HEK293 (cell line): ENCODE data around the gene CLPX.
"Not testable (repeated sequence)": the region's sequence is repeated elsewhere in the genome, so short reads cannot be mapped to it uniquely, and the experiment has no call there.

Experiments
- CTCF ChIA-PET: fragments of 350-600 bp; formaldehyde crosslinking; extraction: SDS; loops from one replicate; lab custom pipeline; 2021; ENCODE audit warnings: antibody characterized with exemption; lab: Yijun Ruan, JAX
- POLR2A ChIA-PET: fragments of 300-600 bp; formaldehyde crosslinking; extraction: SDS; loops from one replicate; lab custom pipeline; 2020; ENCODE audit warnings: antibody characterized with exemption, inconsistent platforms; lab: Yijun Ruan, JAX
- H3K27ac ChIP-seq: fragments of 200-500 bp; sonication (Bioruptor generic); 2 replicates; pipeline ENCODE4 v1.5.1; 2014; ENCODE audit warnings: low read depth, low read length, control low read depth, inconsistent platforms; ENCODE audit errors: extremely low read depth
- H3K36me3 ChIP-seq, 2 experiments: fragments of 200-500 bp in 1 of 2; sonication (Bioruptor generic) in 1 of 2; 1 replicate in 1 of 2; 2 replicates in 1 of 2; pipeline ENCODE4 v1.5.1; 2014 to 2017; ENCODE audit warnings: inconsistent platforms in 2 of 2, low read length in 2 of 2; ENCODE audit not compliant: control insufficient read depth in 2 of 2, insufficient read depth in 1 of 2
- H3K4me1 ChIP-seq: fragments of 200-500 bp; sonication (Bioruptor generic); 2 replicates; pipeline ENCODE4 v1.5.1; 2014; ENCODE audit warnings: mild to moderate bottlenecking, low read length, inconsistent platforms; ENCODE audit not compliant: control insufficient read depth, insufficient read depth
- H3K4me3 ChIP-seq: 2 replicates; pipeline ENCODE4 v1.5.1; 2011; ENCODE audit warnings: low read depth, mild to moderate bottlenecking, control low read depth, low read length, moderate library complexity
- H3K9me3 ChIP-seq: fragments of 200-500 bp; sonication (Bioruptor generic); 2 replicates; pipeline ENCODE4 v1.5.1; 2014; ENCODE audit warnings: low read depth, low read length, inconsistent platforms; ENCODE audit not compliant: control insufficient read depth, insufficient read depth
- FEZF1 ChIP-seq: fragments of 450-650 bp; formaldehyde crosslinking; IDR thresholded peaks from 2 replicates; pipeline ENCODE4 v1.5.1; 2016; ENCODE audit warnings: missing biosample characterization, missing genetic modification characterization
- HOXA7 ChIP-seq: sonication (generic); formaldehyde crosslinking; IDR thresholded peaks from 2 replicates; pipeline ENCODE4 v1.8.1; 2022; ENCODE audit warnings: missing genetic modification reagents, borderline replicate concordance
- HOXC10 ChIP-seq: sonication (generic); formaldehyde crosslinking; IDR thresholded peaks from 2 replicates; pipeline ENCODE4 v1.8.1; 2023; ENCODE audit warnings: mild to moderate bottlenecking, missing genetic modification reagents
- TCF7L2 ChIP-seq: IDR thresholded peaks from 2 replicates; pipeline ENCODE4 v1.6.1; 2011; ENCODE audit warnings: low read depth, mild to moderate bottlenecking, inconsistent platforms, low read length, moderate library complexity, borderline replicate concordance
- ZBTB49 ChIP-seq: fragments of 450-650 bp; formaldehyde crosslinking; IDR thresholded peaks from 2 replicates; pipeline ENCODE4 v1.5.1; 2016; ENCODE audit warnings: missing biosample characterization, missing genetic modification characterization, low read depth
- ZNF2 ChIP-seq: fragments of 450-650 bp; formaldehyde crosslinking; IDR thresholded peaks from 2 replicates; pipeline ENCODE4 v1.5.1; 2016; ENCODE audit warnings: missing biosample characterization, missing genetic modification characterization
- ZNF248 ChIP-seq: fragments of 450-650 bp; formaldehyde crosslinking; IDR thresholded peaks from 2 replicates; pipeline ENCODE4 v1.5.1; 2017; ENCODE audit warnings: missing biosample characterization, missing genetic modification characterization
- ZNF26 ChIP-seq: fragments of 450-650 bp; formaldehyde crosslinking; IDR thresholded peaks from 2 replicates; pipeline ENCODE4 v1.5.1; 2016; ENCODE audit warnings: missing biosample characterization, missing genetic modification characterization
- ZNF311 ChIP-seq: fragments of 450-650 bp; formaldehyde crosslinking; IDR thresholded peaks from 2 replicates; pipeline ENCODE4 v1.5.1; 2017; ENCODE audit warnings: missing biosample characterization, missing genetic modification characterization, borderline replicate concordance
- ZNF324 ChIP-seq: fragments of 450-650 bp; formaldehyde crosslinking; IDR thresholded peaks from 2 replicates; pipeline ENCODE4 v1.5.1; 2016; ENCODE audit warnings: missing biosample characterization, missing genetic modification characterization
- ZNF416 ChIP-seq: fragments of 450-650 bp; formaldehyde crosslinking; IDR thresholded peaks from 2 replicates; pipeline ENCODE4 v1.5.1; 2016; ENCODE audit warnings: missing biosample characterization, missing genetic modification characterization
- ZNF426 ChIP-seq: fragments of 450-650 bp; formaldehyde crosslinking; IDR thresholded peaks from 2 replicates; pipeline ENCODE4 v1.5.1; 2017; ENCODE audit warnings: missing biosample characterization, missing genetic modification characterization, mild to moderate bottlenecking, inconsistent platforms, moderate library complexity
- ZNF48 ChIP-seq: fragments of 450-650 bp; formaldehyde crosslinking; IDR thresholded peaks from 2 replicates; pipeline ENCODE4 v1.5.1; 2016; ENCODE audit warnings: missing biosample characterization, missing genetic modification characterization
- ZNF488 ChIP-seq: fragments of 450-650 bp; formaldehyde crosslinking; IDR thresholded peaks from 2 replicates; pipeline ENCODE4 v1.5.1; 2016; ENCODE audit warnings: missing biosample characterization, missing genetic modification characterization
- ZNF514 ChIP-seq: fragments of 450-650 bp; formaldehyde crosslinking; IDR thresholded peaks from 2 replicates; pipeline ENCODE4 v1.5.1; 2016; ENCODE audit warnings: missing biosample characterization, missing genetic modification characterization
- ZNF549 ChIP-seq: fragments of 450-650 bp; IDR thresholded peaks from 2 replicates; pipeline ENCODE4 v1.5.1; 2018; ENCODE audit warnings: missing biosample characterization, missing genetic modification characterization, mild to moderate bottlenecking, inconsistent platforms, moderate library complexity
- ZNF571 ChIP-seq: fragments of 450-650 bp; formaldehyde crosslinking; IDR thresholded peaks from 2 replicates; pipeline ENCODE4 v1.5.0; 2017; ENCODE audit warnings: missing biosample characterization, missing genetic modification characterization
- ZNF626 ChIP-seq: fragments of 450-650 bp; sonication (Bioruptor Pico); formaldehyde crosslinking; IDR thresholded peaks from 2 replicates; pipeline ENCODE4 v1.5.1; 2018; ENCODE audit warnings: missing biosample characterization, missing genetic modification characterization, inconsistent platforms
- ZNF654 ChIP-seq: fragments of 450-650 bp; formaldehyde crosslinking; IDR thresholded peaks from 2 replicates; pipeline ENCODE4 v1.5.1; 2016; ENCODE audit warnings: low read depth, missing biosample characterization, missing genetic modification characterization
- ZSCAN4 ChIP-seq: fragments of 450-650 bp; formaldehyde crosslinking; IDR thresholded peaks from 2 replicates; pipeline ENCODE4 v1.5.1; 2017; ENCODE audit warnings: missing biosample characterization, missing genetic modification characterization

CLPX gene

GRCh38 chr15:65101411-65101890 is 83.7 kb downstream of the CLPX start:
- no peaks in the 10 kb centered on the region for H3K4me1 ChIP-seq
- no peak overlapping the region for H3K4me3 ChIP-seq
- H3K36me3 ChIP-seq: peaks cover 0 to 53% of the 10 kb centered on the region in 2 experiments; a peak in 2 of 3 replicates
- no peak for TF ChIP-seq ZNF549
- TF ChIP-seq ZNF654 (tag by site-specific recombination): peak; percentile 33; the same call in 1 of the 2 replicates
- ChIA-PET POLR2A (no interaction called here), CTCF (interaction anchor here (0.6 to 1.8 kb wide), 30 partner anchors 8 to 1146 kb away, joined by 3 to 23 read pairs (median 4); partner anchors contain the start of gene UBAP1L)
- no peaks in the 10 kb centered on the region for H3K9me3 ChIP-seq
- no peak overlapping the region for H3K27ac ChIP-seq

- Histone ChIP-seq H3K4me3 (no peak overlapping the region), H3K4me1 (no peaks in the 10 kb centered on the region), H3K27ac (no peak overlapping the region), H3K36me3 (peaks cover 0 to 44% of the 10 kb centered on the region in 2 experiments; a peak in 2 of 3 replicates), H3K9me3 (no peaks in the 10 kb centered on the region)
- ChIA-PET CTCF (interaction anchor here (0.8 to 1.8 kb wide), 7 partner anchors 13 to 61 kb away, joined by 3 to 23 read pairs (median 5); no protein-coding TSS in a partner anchor), POLR2A (no interaction called here)
- TF ChIP-seq ZNF571 (tag by site-specific recombination) (no peak), HOXC10 (CRISPR knock-in tag) (no peak), FEZF1 (tag by site-specific recombination) (no peak), ZNF416 (no peak), TCF7L2 (no peak), ZNF26 (tag by site-specific recombination) (no peak), ZBTB49 (tag by site-specific recombination) (no peak), ZNF426 (tag by site-specific recombination) (no peak), ZNF248 (no peak), ZNF2 (tag by site-specific recombination) (no peak), ZNF626 (tag by site-specific recombination) (no peak), ZNF324 (tag by site-specific recombination) (no peak), ZNF311 (tag by site-specific recombination) (no peak), ZNF48 (tag by site-specific recombination) (no peak), ZSCAN4 (tag by site-specific recombination) (no peak), ZNF654 (tag by site-specific recombination) (no peak), ZNF488 (tag by site-specific recombination) (no peak), HOXA7 (CRISPR knock-in tag) (no peak), ZNF514 (tag by site-specific recombination) (no peak)
Observed at GRCh38 chr15:65100442-65100841, 84.7 kb downstream of the CLPX start.

GRCh38 chr15:65099801-65100200 is 85.3 kb downstream of the CLPX start:
- H3K4me3 ChIP-seq, H3K27ac ChIP-seq, POLR2A ChIA-PET, H3K9me3 ChIP-seq, H3K4me1 ChIP-seq: not testable (repeated sequence)
- H3K36me3 ChIP-seq: peaks cover 0 to 39% of the 10 kb centered on the region in 2 experiments; a peak in 2 of 3 replicates
- CTCF ChIA-PET: interaction anchor here (1.0 kb wide), 1 partner anchor 45 kb away, joined by 4 read pairs; no protein-coding TSS in a partner anchor
